Neural progenitor cell (in vitro differentiated cells): ENCODE results near the gene EDEM2. TPM values are rescaled to one million over a fixed set of nuclear protein-coding genes. Genes with fewer than 3 reads are reported as not detected.

ENCODE experiments used
- DNase-seq: peaks from one replicate; pipeline ENCODE4 v3.0.0-alpha.2; 2016; ENCODE audit warnings: low spot score
- H2AFZ ChIP-seq: fragments of 200-600 bp; sonication (generic); replicated peaks from 2 replicates; pipeline ENCODE4 v1.6.1; 2016; ENCODE audit warnings: antibody characterized with exemption
- H3F3A ChIP-seq: fragments of 200-600 bp; sonication (generic); 2 replicates; pipeline ENCODE4 v1.6.1; 2016; ENCODE audit warnings: antibody characterized with exemption, low read depth
- H3K27ac ChIP-seq: fragments of 200-600 bp; sonication (generic); 2 replicates; pipeline ENCODE4 v1.5.1; 2016; ENCODE audit warnings: mild to moderate bottlenecking
- H3K27me3 ChIP-seq: fragments of 200-600 bp; sonication (generic); 2 replicates; pipeline ENCODE4 v1.6.1; 2016; ENCODE audit warnings: mild to moderate bottlenecking, moderate library complexity
- H3K36me3 ChIP-seq: fragments of 200-600 bp; sonication (generic); 2 replicates; pipeline ENCODE4 v1.5.1; 2016
- H3K4me1 ChIP-seq: fragments of 200-600 bp; sonication (generic); 2 replicates; pipeline ENCODE4 v1.6.1; 2016; ENCODE audit warnings: mixed run types
- H3K4me2 ChIP-seq: fragments of 200-600 bp; sonication (generic); 2 replicates; pipeline ENCODE4 v1.6.1; 2016
- H3K4me3 ChIP-seq: fragments of 200-600 bp; sonication (generic); 2 replicates; pipeline ENCODE4 v1.5.1; 2016
- H3K79me2 ChIP-seq: fragments of 200-600 bp; sonication (generic); 2 replicates; pipeline ENCODE4 v1.6.1; 2016; ENCODE audit warnings: low read depth
- H3K9ac ChIP-seq: fragments of 200-600 bp; sonication (generic); 2 replicates; pipeline ENCODE4 v1.6.1; 2016
- H3K9me3 ChIP-seq: fragments of 200-600 bp; sonication (generic); 2 replicates; pipeline ENCODE4 v1.5.1; 2016; ENCODE audit warnings: low read depth
- H4K20me1 ChIP-seq: fragments of 200-600 bp; sonication (generic); 2 replicates; pipeline ENCODE4 v1.6.1; 2016; ENCODE audit warnings: low read depth
- H3K27ac Mint-ChIP-seq: 3 replicates; pipeline ENCODE4 v1.8.0; 2021; ENCODE audit warnings: mixed read lengths
- H3K27me3 Mint-ChIP-seq: 2 replicates; pipeline ENCODE4 v1.8.0; 2022; ENCODE audit warnings: low read depth, mild to moderate bottlenecking, inconsistent platforms, moderate library complexity, mixed read lengths; ENCODE audit not compliant: insufficient read depth
- H3K36me3 Mint-ChIP-seq: 3 replicates; pipeline ENCODE4 v1.8.0; 2021; ENCODE audit warnings: mixed read lengths
- H3K4me1 Mint-ChIP-seq: 3 replicates; pipeline ENCODE4 v1.8.0; 2021; ENCODE audit warnings: mixed read lengths
- H3K4me3 Mint-ChIP-seq: 3 replicates; pipeline ENCODE4 v1.8.0; 2021; ENCODE audit warnings: mild to moderate bottlenecking, moderate library complexity, mixed read lengths
- H3K9me3 Mint-ChIP-seq: 3 replicates; pipeline ENCODE4 v1.8.0; 2020; ENCODE audit warnings: mixed read lengths
- EZH2 ChIP-seq: fragments of 200-600 bp; sonication (generic); IDR thresholded peaks from 2 replicates; pipeline ENCODE4 v1.6.1; 2017; ENCODE audit warnings: antibody characterized with exemption, mild to moderate bottlenecking, moderate library complexity
- EZH2phosphoT487 ChIP-seq: fragments of 200-600 bp; sonication (generic); IDR thresholded peaks from 2 replicates; pipeline ENCODE4 v1.6.1; 2017; ENCODE audit warnings: antibody characterized with exemption
- total RNA-seq: library from RNA; depleted of rRNA; stranded (reverse); fragments of >200 nt; gene quantifications from 2 replicates; pipeline ENCODE4 v1.2.3, GENCODE V29; 2015; ENCODE audit warnings: low replicate concordance
- TF ChIP-seq, protein P1 (sequence below): fragments of 200-600 bp; sonication (generic); IDR thresholded peaks from 2 replicates; pipeline ENCODE4 v1.5.1; 2017; ENCODE audit warnings: antibody characterized with exemption, mild to moderate bottlenecking

Gene EDEM2
- total RNA-seq, 1 donor from 2014 or later, result 9.3 TPM

DNA sequence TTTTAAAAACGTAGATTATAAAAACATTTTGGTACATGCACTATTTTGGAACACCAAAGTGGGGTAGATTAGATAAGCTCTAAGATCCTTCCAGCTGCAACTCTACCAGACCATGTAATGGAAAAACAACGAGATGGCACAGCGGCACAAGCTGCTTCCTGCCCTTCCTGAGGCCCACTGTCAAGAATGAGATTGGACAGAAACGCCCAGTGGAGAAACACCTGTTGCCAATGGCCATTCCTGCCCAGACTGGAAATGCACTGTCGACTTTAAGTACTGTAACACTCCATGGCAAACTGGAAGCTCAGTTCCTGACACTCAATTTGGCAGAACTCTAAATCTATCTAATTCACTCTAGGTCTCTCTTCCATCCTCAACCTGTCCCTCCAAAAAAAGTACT, 21.4 kb downstream of the EDEM2 start:
- Mint-ChIP-seq H3K27me3 (no peaks in the 10 kb centered on the region), H3K4me1 (no peaks in the 10 kb centered on the region), H3K4me3 (no peak overlapping the region), H3K36me3 (peaks cover 12% of the 10 kb centered on the region), H3K9me3 (no peaks in the 10 kb centered on the region), H3K27ac (peak overlapping the region; percentile 72)
- Histone ChIP-seq H3K9me3 (no peaks in the 10 kb centered on the region), H3K79me2 (no peaks in the 10 kb centered on the region), H3K4me1 (no peaks in the 10 kb centered on the region), H3K36me3 (no peaks in the 10 kb centered on the region), H3K27ac (no peak overlapping the region), H2AFZ (no peak overlapping the region), H4K20me1 (no peaks in the 10 kb centered on the region), H3F3A (no peaks in the 10 kb centered on the region), H3K9ac (no peak overlapping the region), H3K27me3 (no peaks in the 10 kb centered on the region), H3K4me3 (no peak overlapping the region), H3K4me2 (no peak overlapping the region)
- TF ChIP-seq, protein P1, sequence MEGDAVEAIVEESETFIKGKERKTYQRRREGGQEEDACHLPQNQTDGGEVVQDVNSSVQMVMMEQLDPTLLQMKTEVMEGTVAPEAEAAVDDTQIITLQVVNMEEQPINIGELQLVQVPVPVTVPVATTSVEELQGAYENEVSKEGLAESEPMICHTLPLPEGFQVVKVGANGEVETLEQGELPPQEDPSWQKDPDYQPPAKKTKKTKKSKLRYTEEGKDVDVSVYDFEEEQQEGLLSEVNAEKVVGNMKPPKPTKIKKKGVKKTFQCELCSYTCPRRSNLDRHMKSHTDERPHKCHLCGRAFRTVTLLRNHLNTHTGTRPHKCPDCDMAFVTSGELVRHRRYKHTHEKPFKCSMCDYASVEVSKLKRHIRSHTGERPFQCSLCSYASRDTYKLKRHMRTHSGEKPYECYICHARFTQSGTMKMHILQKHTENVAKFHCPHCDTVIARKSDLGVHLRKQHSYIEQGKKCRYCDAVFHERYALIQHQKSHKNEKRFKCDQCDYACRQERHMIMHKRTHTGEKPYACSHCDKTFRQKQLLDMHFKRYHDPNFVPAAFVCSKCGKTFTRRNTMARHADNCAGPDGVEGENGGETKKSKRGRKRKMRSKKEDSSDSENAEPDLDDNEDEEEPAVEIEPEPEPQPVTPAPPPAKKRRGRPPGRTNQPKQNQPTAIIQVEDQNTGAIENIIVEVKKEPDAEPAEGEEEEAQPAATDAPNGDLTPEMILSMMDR, result no peak
- TF ChIP-seq EZH2 (no peak), EZH2phosphoT487 (no peak)
- no peak for DNase-seq

DNA sequence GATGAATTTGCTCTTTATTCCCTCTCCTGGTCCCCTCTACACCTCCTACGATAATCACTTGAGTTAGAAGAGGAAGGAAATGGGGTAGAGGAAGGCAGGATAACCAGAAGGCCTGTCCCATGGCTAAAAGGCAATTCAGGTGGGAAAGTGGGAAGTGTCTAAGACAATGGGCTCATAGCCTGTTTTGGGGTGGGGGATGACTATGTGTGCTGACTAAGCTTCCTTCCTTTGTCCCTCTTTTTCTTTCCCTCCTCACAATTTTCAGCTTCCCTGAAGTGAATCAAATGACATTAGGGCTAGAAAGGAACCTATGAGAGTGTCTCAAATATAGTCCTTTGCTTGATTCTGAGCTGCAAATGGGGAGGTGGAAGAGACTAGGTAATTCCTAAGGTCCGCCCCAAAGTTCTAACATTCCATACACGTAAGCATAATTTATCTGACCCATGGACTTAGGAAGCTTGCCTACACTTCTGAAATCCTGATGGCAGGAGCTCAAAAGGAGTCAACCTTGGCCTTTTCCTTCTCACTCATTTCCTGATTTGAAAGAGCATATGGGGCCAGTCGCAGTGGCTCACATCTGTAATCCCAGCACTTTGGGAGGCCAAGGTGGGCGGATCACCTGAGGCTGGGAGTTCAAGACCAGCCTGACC, 24.3 kb downstream of the EDEM2 start:
- H3K9me3 Mint-ChIP-seq, result no peaks in the 10 kb centered on the region
- peaks cover 15% of the 10 kb centered on the region for H3K36me3 Mint-ChIP-seq
- no peaks in the 10 kb centered on the region for H3K36me3 ChIP-seq

DNA sequence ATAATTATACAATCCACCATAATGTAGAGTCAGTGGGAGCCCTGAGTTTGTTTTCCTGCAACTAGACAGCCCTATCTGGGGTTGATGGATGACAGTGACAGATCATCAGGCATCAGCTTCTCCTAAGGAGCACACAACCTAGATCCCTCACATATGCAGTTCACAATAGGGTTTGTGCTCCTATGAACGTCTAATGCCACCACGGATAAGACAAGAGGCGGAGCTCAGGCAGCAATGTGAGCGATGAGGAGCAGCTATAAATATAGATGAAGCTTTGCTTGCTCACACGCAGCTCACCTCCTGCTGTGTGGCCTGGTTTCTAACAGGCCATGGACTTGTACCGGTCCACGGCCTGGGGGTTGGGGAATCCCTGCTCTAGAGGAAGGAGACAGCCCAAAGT, 25.9 kb downstream of the EDEM2 start:
- Histone ChIP-seq H3K4me2 (no peak overlapping the region), H3K4me3 (no peak overlapping the region), H4K20me1 (no peaks in the 10 kb centered on the region), H2AFZ (no peak overlapping the region), H3K9ac (no peak overlapping the region), H3K4me1 (no peaks in the 10 kb centered on the region), H3F3A (no peaks in the 10 kb centered on the region), H3K36me3 (no peaks in the 10 kb centered on the region), H3K27me3 (no peaks in the 10 kb centered on the region), H3K79me2 (no peaks in the 10 kb centered on the region), H3K9me3 (no peaks in the 10 kb centered on the region), H3K27ac (no peak overlapping the region)
- Mint-ChIP-seq H3K27ac (peak overlapping the region; percentile 57), H3K9me3 (no peaks in the 10 kb centered on the region), H3K36me3 (peaks cover 15% of the 10 kb centered on the region), H3K27me3 (no peaks in the 10 kb centered on the region), H3K4me3 (no peak overlapping the region), H3K4me1 (no peaks in the 10 kb centered on the region)
- no peak for DNase-seq
- TF ChIP-seq EZH2phosphoT487, result no peak
- TF ChIP-seq, protein P1, result no peak
- TF ChIP-seq EZH2, result no peak

More for the DNA sequence above, 24.3 kb downstream of the EDEM2 start:
- Mint-ChIP-seq H3K27me3 (no peaks in the 10 kb centered on the region), H3K27ac (no peak overlapping the region), H3K4me1 (no peaks in the 10 kb centered on the region), H3K4me3 (no peak overlapping the region)
- Histone ChIP-seq H3K27me3 (no peaks in the 10 kb centered on the region), H3K4me3 (no peak overlapping the region), H3K9ac (no peak overlapping the region), H3K27ac (no peak overlapping the region), H3K79me2 (no peaks in the 10 kb centered on the region), H3F3A (no peaks in the 10 kb centered on the region), H2AFZ (no peak overlapping the region), H3K4me2 (no peak overlapping the region), H4K20me1 (no peaks in the 10 kb centered on the region), H3K9me3 (no peaks in the 10 kb centered on the region), H3K4me1 (no peaks in the 10 kb centered on the region)
- TF ChIP-seq EZH2, result no peak
- TF ChIP-seq EZH2phosphoT487, result no peak
- TF ChIP-seq, protein P1, result no peak
- DNase-seq, result no peak
